ENCODE data around the gene WNK2. TPM values are rescaled to one million over a fixed set of nuclear protein-coding genes. Genes with fewer than 3 reads are reported as not detected.

The WNK2 gene
- total RNA-seq, 2 experiments from 2014 or later, result 3.3 to 4.6 TPM

DNA sequence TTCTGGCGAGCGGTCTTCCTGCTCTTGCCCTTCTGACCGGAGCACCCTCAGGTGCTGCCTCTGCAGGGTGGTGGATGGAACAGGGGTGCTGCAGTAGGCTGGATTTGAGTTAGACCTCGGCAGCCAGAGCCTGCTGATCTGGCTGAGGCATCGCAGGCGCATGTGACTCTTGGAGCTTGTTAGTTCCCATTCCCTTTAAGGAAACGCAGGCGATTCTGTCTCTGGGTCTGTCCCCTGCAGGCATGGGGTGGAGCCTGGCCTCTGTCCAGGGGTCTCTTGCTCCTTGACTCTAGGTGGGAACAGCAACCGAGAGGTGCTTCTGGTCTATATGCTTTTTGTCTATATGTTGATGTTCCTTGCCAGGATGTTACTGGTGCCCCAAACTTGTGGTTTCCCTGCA is 3.1 kb downstream of the WNK2 start:
- no peaks in the 10 kb centered on the region for H3K9me3 Mint-ChIP-seq (ENCODE audit: low read depth)
- DNase-seq (no peak), ATAC-seq (no peak)
- H3K4me3 Mint-ChIP-seq, result no peak overlapping the region
- H3K36me3 Mint-ChIP-seq (ENCODE audit: low read depth), result no peaks in the 10 kb centered on the region
- intact Hi-C loops (cut with DNase I, micrococcal nuclease), result no loop called here
- ChIA-PET POLR2A (no interaction called here), CTCF (no interaction called here)
- H3K4me1 Mint-ChIP-seq, result peaks cover 9% of the 10 kb centered on the region
- peaks cover 13% of the 10 kb centered on the region for H3K27me3 Mint-ChIP-seq
- no peak overlapping the region for H3K27ac Mint-ChIP-seq

- intact Hi-C loops (cut with DNase I, micrococcal nuclease), result no loop called here
- Mint-ChIP-seq H3K4me1 (peaks cover 9% of the 10 kb centered on the region), H3K9me3 (ENCODE audit: low read depth) (no peaks in the 10 kb centered on the region), H3K4me3 (no peak overlapping the region), H3K27ac (no peak overlapping the region), H3K27me3 (peaks cover 13% of the 10 kb centered on the region), H3K36me3 (ENCODE audit: low read depth) (no peaks in the 10 kb centered on the region)
- DNase-seq, result no peak
- ChIA-PET POLR2A (no interaction called here), CTCF (no interaction called here)
- no peak for ATAC-seq
These were observed 3.6 kb downstream of the WNK2 start for GRCh38 chr9:93187574-93187973.

- POLR2A ChIA-PET, result interaction anchor here (0.5 kb wide), 1 partner anchor 66 kb away, joined by 4 read pairs; no protein-coding TSS in a partner anchor
These were observed 4.8 kb downstream of the WNK2 start for GRCh38 chr9:93188426-93189368.

GRCh38 chr9:93189369-93190132 is 5.6 kb downstream of the WNK2 start:
- ATAC-seq, result no peak
- H3K36me3 Mint-ChIP-seq (ENCODE audit: low read depth), result no peaks in the 10 kb centered on the region
- no peaks in the 10 kb centered on the region for H3K9me3 Mint-ChIP-seq (ENCODE audit: low read depth)
- DNase-seq, result no peak
- H3K27me3 Mint-ChIP-seq, result peaks cover 4% of the 10 kb centered on the region
- H3K27ac Mint-ChIP-seq, result no peak overlapping the region
- H3K4me3 Mint-ChIP-seq, result no peak overlapping the region
- ChIA-PET POLR2A (no interaction called here), CTCF (no interaction called here)
- intact Hi-C loops (cut with DNase I, micrococcal nuclease), result no loop called here
- H3K4me1 Mint-ChIP-seq, result peaks cover 2% of the 10 kb centered on the region

More at GRCh38 chr9:93188426-93189368, 4.8 kb downstream of the WNK2 start:
- H3K4me1 Mint-ChIP-seq, result peaks cover 2% of the 10 kb centered on the region
- ATAC-seq, result no peak
- no peak overlapping the region for H3K4me3 Mint-ChIP-seq
- H3K27ac Mint-ChIP-seq, result no peak overlapping the region
- intact Hi-C loops (cut with DNase I, micrococcal nuclease), result no loop called here
- H3K9me3 Mint-ChIP-seq (ENCODE audit: low read depth), result no peaks in the 10 kb centered on the region
- DNase-seq, result no peak
- peaks cover 4% of the 10 kb centered on the region for H3K27me3 Mint-ChIP-seq
- CTCF ChIA-PET, result no interaction called here
- no peaks in the 10 kb centered on the region for H3K36me3 Mint-ChIP-seq (ENCODE audit: low read depth)

DNA sequence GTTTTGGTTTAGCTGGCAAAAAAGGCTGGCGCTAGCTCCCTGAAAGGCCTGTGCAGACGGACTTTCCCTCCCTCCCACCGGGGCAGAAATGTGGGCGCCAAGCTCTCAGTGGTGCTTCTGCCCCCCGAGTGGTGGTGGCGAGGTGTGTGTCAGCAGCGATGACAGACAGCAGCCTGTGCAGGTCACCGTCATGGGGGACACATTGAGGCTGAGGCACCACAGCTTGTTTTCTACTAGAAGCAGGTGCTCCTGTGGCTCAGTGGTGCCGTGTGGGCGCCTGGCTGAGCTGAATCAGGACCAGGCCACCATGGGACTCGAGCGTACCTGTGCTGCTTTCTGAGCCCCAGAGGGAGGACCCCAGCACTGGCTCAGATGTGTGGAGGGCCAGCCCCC is 6.2 kb downstream of the WNK2 start:
- ATAC-seq (no peak), DNase-seq (no peak)
- intact Hi-C loops (cut with DNase I, micrococcal nuclease), result no loop called here
- ChIA-PET POLR2A (no interaction called here), CTCF (no interaction called here)
- H3K4me3 Mint-ChIP-seq, result no peak overlapping the region
- H3K4me1 Mint-ChIP-seq, result peaks cover 2% of the 10 kb centered on the region
- no peaks in the 10 kb centered on the region for H3K9me3 Mint-ChIP-seq (ENCODE audit: low read depth)
- H3K36me3 Mint-ChIP-seq (ENCODE audit: low read depth), result no peaks in the 10 kb centered on the region
- peaks cover 4% of the 10 kb centered on the region for H3K27me3 Mint-ChIP-seq
- no peak overlapping the region for H3K27ac Mint-ChIP-seq

DNA sequence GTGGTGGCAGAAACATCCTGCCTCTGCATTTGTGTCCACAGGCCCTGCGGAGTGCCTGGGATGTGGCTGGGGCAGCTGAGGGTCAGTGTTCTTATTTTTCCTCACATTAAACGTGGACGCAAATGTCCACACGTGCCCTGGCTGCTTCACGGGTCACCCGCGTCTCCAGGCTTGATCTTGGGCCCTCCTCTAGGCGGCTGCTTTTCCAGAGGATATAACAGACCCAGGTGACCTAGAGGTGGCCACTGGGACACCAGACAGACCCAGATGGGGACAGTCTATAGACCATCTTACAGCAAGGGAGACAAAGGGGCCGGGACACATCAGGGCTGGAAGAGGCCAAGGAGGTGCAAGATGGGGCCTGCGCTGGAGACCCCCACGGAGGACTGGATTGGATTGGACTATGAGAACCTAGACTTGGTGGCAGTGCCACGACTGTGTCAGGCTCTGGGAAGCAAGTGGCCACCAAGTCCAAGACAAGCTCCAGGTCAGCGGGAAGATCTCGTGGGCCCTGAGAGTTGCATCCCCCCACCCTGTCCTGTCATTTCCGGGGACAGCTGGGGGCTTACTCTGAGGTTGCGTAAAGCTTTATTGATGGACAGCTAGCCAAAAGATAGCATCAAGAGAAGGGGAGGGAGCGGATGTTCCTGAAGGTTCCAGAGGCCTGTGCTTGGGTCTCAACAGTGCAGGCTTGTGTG is 6.9 kb downstream of the WNK2 start:
- Mint-ChIP-seq H3K27me3 (no peaks in the 10 kb centered on the region), H3K27ac (no peak overlapping the region), H3K36me3 (ENCODE audit: low read depth) (no peaks in the 10 kb centered on the region), H3K4me3 (no peak overlapping the region), H3K4me1 (no peaks in the 10 kb centered on the region), H3K9me3 (ENCODE audit: low read depth) (no peaks in the 10 kb centered on the region)
- CTCF ChIA-PET, result no interaction called here
- DNase-seq (no peak), ATAC-seq (no peak)
- POLR2A ChIA-PET, result no interaction called here
- intact Hi-C loops (cut with DNase I, micrococcal nuclease), result no loop called here

DNA sequence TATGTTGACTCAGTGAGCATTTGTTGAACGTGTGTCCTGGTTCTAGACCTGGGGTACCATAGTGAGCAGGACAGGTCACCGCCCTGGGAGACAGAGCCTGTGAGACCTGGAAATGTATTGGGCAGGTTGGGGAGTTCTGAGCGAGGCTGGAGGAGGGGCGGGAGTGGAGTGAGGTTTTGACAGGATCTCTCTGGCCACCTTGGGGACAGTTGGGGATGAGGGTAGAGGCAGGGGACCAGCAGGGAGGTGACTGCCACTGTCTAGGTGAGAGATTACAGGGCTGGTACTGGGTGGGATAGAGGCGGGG is 7.4 kb downstream of the WNK2 start:
- POLR2A ChIA-PET, result no interaction called here
- Mint-ChIP-seq H3K27me3 (no peaks in the 10 kb centered on the region), H3K27ac (no peak overlapping the region), H3K4me1 (no peaks in the 10 kb centered on the region), H3K36me3 (ENCODE audit: low read depth) (no peaks in the 10 kb centered on the region), H3K9me3 (ENCODE audit: low read depth) (no peaks in the 10 kb centered on the region), H3K4me3 (no peak overlapping the region)
- CTCF ChIA-PET, result interaction anchor here (0.6 kb wide), 1 partner anchor 327 kb away, joined by 3 read pairs; no protein-coding TSS in a partner anchor
- DNase-seq, result no peak
- ATAC-seq, result no peak
- intact Hi-C loops (cut with DNase I, micrococcal nuclease), result no loop called here

DNA sequence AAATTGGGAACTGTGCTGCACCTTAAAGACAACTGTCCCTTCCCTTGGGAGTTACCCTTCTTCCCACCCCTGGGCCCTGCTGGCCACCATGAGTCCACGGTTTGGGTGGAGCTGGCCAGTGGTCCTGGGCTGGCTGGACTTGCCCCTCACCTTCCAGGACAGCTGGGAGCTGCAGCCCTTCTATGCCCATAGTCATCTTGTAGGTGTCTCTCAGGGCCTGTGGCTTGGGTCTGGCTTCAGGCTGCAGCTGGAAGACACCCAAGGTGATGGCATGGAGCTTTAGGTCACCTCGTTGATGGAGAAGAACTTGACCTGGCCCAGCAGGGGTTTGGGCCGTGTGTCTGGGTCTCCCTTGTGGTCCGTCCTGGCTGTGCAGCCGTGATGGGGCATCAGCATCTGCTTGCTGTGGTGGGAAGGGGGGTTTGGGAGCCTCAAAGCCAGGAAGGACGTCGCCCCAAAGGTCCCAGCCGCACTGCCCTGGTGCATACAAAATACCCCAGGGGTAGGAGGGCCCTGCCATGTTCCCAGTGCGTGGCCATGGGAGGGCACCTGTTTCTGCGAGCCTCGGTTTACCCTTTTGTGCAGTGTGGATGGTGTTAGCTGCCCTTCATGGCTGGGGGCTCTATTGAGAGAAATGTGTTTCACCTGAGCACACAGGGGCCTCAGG is 8.9 kb downstream of the WNK2 start:
- H3K36me3 Mint-ChIP-seq (ENCODE audit: low read depth), result no peaks in the 10 kb centered on the region
- ATAC-seq (no peak), DNase-seq (no peak)
- no peaks in the 10 kb centered on the region for H3K9me3 Mint-ChIP-seq (ENCODE audit: low read depth)
- no peaks in the 10 kb centered on the region for H3K27me3 Mint-ChIP-seq
- no peaks in the 10 kb centered on the region for H3K4me1 Mint-ChIP-seq
- H3K27ac Mint-ChIP-seq, result no peak overlapping the region
- H3K4me3 Mint-ChIP-seq, result no peak overlapping the region
- intact Hi-C loops (cut with DNase I, micrococcal nuclease), result no loop called here
- CTCF ChIA-PET, result no interaction called here
- POLR2A ChIA-PET, result no interaction called here

DNA sequence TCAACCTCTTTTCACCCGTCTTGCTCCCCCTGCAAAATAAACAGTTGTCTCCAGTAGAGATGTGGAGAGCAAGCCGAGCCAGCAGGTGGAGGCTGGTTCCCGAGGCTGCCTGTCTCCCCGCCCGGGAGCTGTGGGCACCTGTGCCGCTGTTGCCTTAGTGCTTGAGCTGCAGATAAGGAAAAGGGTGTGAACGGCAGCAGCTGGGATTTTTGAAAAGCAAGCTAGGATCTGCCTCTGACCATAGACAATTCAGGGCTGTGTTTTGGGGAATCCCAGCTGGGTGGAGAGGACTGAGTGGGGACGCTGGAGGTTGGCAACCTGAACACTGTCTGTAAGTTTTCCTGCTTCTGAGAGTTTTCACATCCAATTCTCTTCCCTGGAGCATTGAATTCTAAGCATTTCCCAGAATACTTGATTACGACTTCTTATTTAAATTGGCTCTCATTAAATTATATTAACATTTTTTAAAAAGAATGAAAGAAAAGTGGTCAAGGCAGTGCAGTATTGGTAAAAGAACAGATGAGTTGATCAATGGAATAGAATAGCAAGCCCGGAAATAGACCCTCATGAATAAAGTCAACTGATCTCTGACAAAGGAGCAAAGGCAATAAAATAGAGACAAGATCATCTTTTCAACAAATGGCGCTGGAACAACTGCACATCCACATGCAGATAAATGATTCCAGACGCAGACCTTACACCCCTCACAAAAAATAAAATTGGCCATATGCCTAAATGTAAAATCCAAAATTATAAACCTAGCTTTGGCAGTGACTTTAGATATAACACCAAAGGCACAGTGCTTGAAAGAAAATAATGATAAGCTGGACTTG is 9.7 kb downstream of the WNK2 start:
- DNase-seq (no peak), ATAC-seq (no peak)
- no peak overlapping the region for H3K27ac Mint-ChIP-seq
- intact Hi-C loops (cut with DNase I, micrococcal nuclease), result no loop called here
- H3K4me3 Mint-ChIP-seq, result no peak overlapping the region
- ChIA-PET POLR2A (no interaction called here), CTCF (interaction anchor here (1.1 to 1.4 kb wide), 3 partner anchors 16 to 199 kb away, joined by 3 to 4 read pairs (median 3); no protein-coding TSS in a partner anchor)
- no peaks in the 10 kb centered on the region for H3K4me1 Mint-ChIP-seq
- H3K27me3 Mint-ChIP-seq, result no peaks in the 10 kb centered on the region
- H3K9me3 Mint-ChIP-seq (ENCODE audit: low read depth), result no peaks in the 10 kb centered on the region
- no peaks in the 10 kb centered on the region for H3K36me3 Mint-ChIP-seq (ENCODE audit: low read depth)

DNA sequence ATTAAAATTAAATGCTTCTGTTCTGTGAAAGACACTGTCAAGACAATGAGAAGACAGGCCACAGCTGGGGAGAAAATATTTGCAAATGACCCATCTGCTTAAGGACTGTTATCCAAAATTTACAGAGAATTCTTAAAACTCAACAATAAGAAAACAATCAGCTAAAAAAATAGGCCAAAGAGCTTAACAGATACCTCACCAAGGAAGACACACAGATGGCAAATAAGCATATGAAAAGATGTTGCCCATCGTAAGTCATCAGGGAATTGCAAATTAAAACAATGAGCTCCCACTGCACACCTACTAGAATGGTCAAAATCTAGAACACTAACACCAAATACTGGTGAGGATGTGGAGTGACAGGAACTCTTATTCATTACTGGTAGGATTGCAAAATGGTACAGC is 10.3 kb downstream of the WNK2 start:
- intact Hi-C loops (cut with DNase I, micrococcal nuclease), result no loop called here
- Mint-ChIP-seq H3K9me3 (ENCODE audit: low read depth) (no peaks in the 10 kb centered on the region), H3K36me3 (ENCODE audit: low read depth) (no peaks in the 10 kb centered on the region), H3K4me1 (no peaks in the 10 kb centered on the region), H3K27ac (no peak overlapping the region), H3K27me3 (no peaks in the 10 kb centered on the region), H3K4me3 (no peak overlapping the region)
- ATAC-seq (no peak), DNase-seq (no peak)
- CTCF ChIA-PET, result interaction anchor here (0.7 to 1.4 kb wide), 4 partner anchors 16 to 1717 kb away, joined by 3 to 4 read pairs (median 3); no protein-coding TSS in a partner anchor
- POLR2A ChIA-PET, result no interaction called here

GRCh38 chr9:93194641-93195040 is 10.7 kb downstream of the WNK2 start:
- no peak overlapping the region for H3K4me3 Mint-ChIP-seq
- POLR2A ChIA-PET, result no interaction called here
- no peak for ATAC-seq
- H3K4me1 Mint-ChIP-seq, result no peaks in the 10 kb centered on the region
- no peaks in the 10 kb centered on the region for H3K36me3 Mint-ChIP-seq (ENCODE audit: low read depth)
- intact Hi-C loops (cut with DNase I, micrococcal nuclease), result no loop called here
- no peak overlapping the region for H3K27ac Mint-ChIP-seq
- H3K27me3 Mint-ChIP-seq, result no peaks in the 10 kb centered on the region
- no peaks in the 10 kb centered on the region for H3K9me3 Mint-ChIP-seq (ENCODE audit: low read depth)
- DNase-seq, result no peak
- CTCF ChIA-PET, result interaction anchor here (0.7 to 1.4 kb wide), 4 partner anchors 17 to 1717 kb away, joined by 3 to 4 read pairs (median 3); no protein-coding TSS in a partner anchor
